Inflammatory macrophage treated with lipopolysaccharide for 1 hour (primary cell): ENCODE results near the gene SMYD3.
A peak's percentile ranks its signal among the peaks of the same experiment; 100 is the strongest.
"Not testable (repeated sequence)": the region's sequence is repeated elsewhere in the genome, so short reads cannot be mapped to it uniquely, and the experiment has no call there.

ENCODE experiments used
- DNase-seq, 2 donors: peaks; one replicate each; pipeline ENCODE4 v3.0.0-alpha.2; 2020 to 2022

SMYD3 gene

GRCh38 chr1:246343251-246343650, 163.8 kb downstream of the SMYD3 start:
- DNase-seq = no peak

GRCh38 chr1:246338546-246338945, 168.5 kb downstream of the SMYD3 start:
- no peak for DNase-seq

GRCh38 chr1:246338098-246338497, 169.0 kb downstream of the SMYD3 start:
- DNase-seq = no peak

- DNase-seq = no peak
Measured at GRCh38 chr1:246335151-246335550, 171.9 kb downstream of the SMYD3 start.

GRCh38 chr1:246333855-246334254, 173.2 kb downstream of the SMYD3 start:
- no peak for DNase-seq

- no peak for DNase-seq
Measured at GRCh38 chr1:246332078-246332477, 175.0 kb downstream of the SMYD3 start.

- DNase-seq = no peak
Measured at GRCh38 chr1:246329900-246330299, 177.2 kb downstream of the SMYD3 start.

- not testable (repeated sequence) for DNase-seq
Measured at GRCh38 chr1:246329292-246329691, 177.8 kb downstream of the SMYD3 start.

- DNase-seq = no peak
Measured at GRCh38 chr1:246324711-246325110, 182.4 kb downstream of the SMYD3 start.

- DNase-seq = not testable (repeated sequence)
Measured at GRCh38 chr1:246324033-246324432, 183.0 kb downstream of the SMYD3 start.

- no peak for DNase-seq
Measured at GRCh38 chr1:246320286-246320685, 186.8 kb downstream of the SMYD3 start.

- DNase-seq = no peak
Measured at GRCh38 chr1:246319083-246319714, 187.9 kb downstream of the SMYD3 start.

GRCh38 chr1:246318622-246319021, 188.5 kb downstream of the SMYD3 start:
- DNase-seq = no peak

GRCh38 chr1:246318036-246318359, 189.1 kb downstream of the SMYD3 start:
- no peak for DNase-seq

GRCh38 chr1:246317332-246318035, 189.6 kb downstream of the SMYD3 start:
- DNase-seq = no peak

GRCh38 chr1:246311461-246311860, 195.6 kb downstream of the SMYD3 start:
- DNase-seq = no peak

GRCh38 chr1:246309247-246309884, 197.7 kb downstream of the SMYD3 start:
- DNase-seq = no peak

GRCh38 chr1:246308533-246309075, 198.5 kb downstream of the SMYD3 start:
- DNase-seq = no peak

- peak in 1 of 2 donors; percentile 10 for DNase-seq
Measured at GRCh38 chr1:246306415-246307037, 200.6 kb downstream of the SMYD3 start.

- no peak for DNase-seq
Measured at GRCh38 chr1:246304484-246305259, 202.4 kb downstream of the SMYD3 start.

GRCh38 chr1:246302711-246303317, 204.3 kb downstream of the SMYD3 start:
- no peak for DNase-seq

GRCh38 chr1:246302251-246302625, 204.8 kb downstream of the SMYD3 start:
- no peak for DNase-seq
